A673 (cell line): ENCODE measurements around the gene SLC45A3. TPM values are rescaled to one million over a fixed set of nuclear protein-coding genes. Genes with fewer than 3 reads are reported as not detected.

Source experiments
- BruUV-seq: library from RNA; stranded (reverse); fragments of 400-500 nt; replicated peaks from 2 replicates; lab custom pipeline; 2021; lab: Mats Ljungman, UMichigan
- CTCF ChIA-PET: fragments of 300-600 bp; sonication (Branson Sonifier 250); formaldehyde crosslinking; loops from one replicate; lab custom pipeline; 2022; ENCODE audit warnings: antibody characterized with exemption; lab: Charles Lee
- POLR2A ChIA-PET: fragments of 300-600 bp; sonication (Branson Sonifier 250); formaldehyde crosslinking; loops from one replicate; lab custom pipeline; 2022; ENCODE audit warnings: antibody characterized with exemption; ENCODE audit not compliant: low non-redundant PET; lab: Charles Lee
- DNase-seq: peaks from one replicate; pipeline ENCODE4 v3.0.0-alpha.2; 2015; ENCODE audit warnings: low spot score
- H3K27ac ChIP-seq: fragments of 200-600 bp; sonication (generic); 2 replicates; pipeline ENCODE4 v1.5.1; 2016; ENCODE audit warnings: mixed run types, low read depth, mild to moderate bottlenecking, mixed read lengths, antibody characterized with exemption, low read length; ENCODE audit not compliant: poor library complexity, severe bottlenecking
- H3K27me3 ChIP-seq: fragments of 200-600 bp; sonication (generic); replicated peaks from 2 replicates; pipeline ENCODE4 v1.6.1; 2017; ENCODE audit warnings: mixed run types, low read depth, mild to moderate bottlenecking, mixed read lengths, antibody characterized with exemption, low read length; ENCODE audit not compliant: insufficient read depth, poor library complexity
- H3K36me3 ChIP-seq: fragments of 200-600 bp; sonication (generic); 2 replicates; pipeline ENCODE4 v1.6.1; 2016; ENCODE audit warnings: mixed run types, mild to moderate bottlenecking, mixed read lengths, antibody characterized with exemption, low read length; ENCODE audit not compliant: insufficient read depth, poor library complexity, severe bottlenecking
- H3K4me1 ChIP-seq: fragments of 200-600 bp; sonication (generic); 2 replicates; pipeline ENCODE4 v1.6.1; 2017; ENCODE audit warnings: mixed run types, mild to moderate bottlenecking, mixed read lengths, antibody characterized with exemption, low read length; ENCODE audit not compliant: insufficient read depth, poor library complexity, severe bottlenecking
- H3K4me3 ChIP-seq: fragments of 200-600 bp; sonication (generic); 2 replicates; pipeline ENCODE4 v1.5.1; 2016; ENCODE audit warnings: low read depth, mixed run types, mild to moderate bottlenecking, mixed read lengths, low read length; ENCODE audit not compliant: poor library complexity, severe bottlenecking
- H3K9me3 ChIP-seq: fragments of 200-600 bp; sonication (generic); 2 replicates; pipeline ENCODE4 v1.6.1; 2016; ENCODE audit warnings: mixed run types, low read depth, mild to moderate bottlenecking, mixed read lengths, antibody characterized with exemption, low read length; ENCODE audit not compliant: poor library complexity, severe bottlenecking
- EZH2 ChIP-seq: fragments of 200-600 bp; sonication (generic); IDR thresholded peaks from 2 replicates; pipeline ENCODE4 v1.6.1; 2017; ENCODE audit warnings: borderline replicate concordance, low read depth, mild to moderate bottlenecking, mixed read lengths, antibody characterized with exemption, low read length; ENCODE audit not compliant: poor library complexity, severe bottlenecking
- intact Hi-C: fragments of 100-400 bp; cut with micrococcal nuclease; formaldehyde crosslinking; loops from one replicate; pipeline ENCODE4 v1.10.0; 2022; ENCODE audit not compliant: unreplicated experiment
- total RNA-seq: library from RNA; stranded (reverse); gene quantifications from 2 replicates; pipeline ENCODE4 v1.2.3, GENCODE V29; 2021
- TF ChIP-seq, protein P1 (sequence below): fragments of 300-800, 200-600 bp; sonication (generic); conservative IDR thresholded peaks from 2 replicates; pipeline ENCODE4 v1.5.1; 2017; ENCODE audit warnings: low read depth, mild to moderate bottlenecking, antibody characterized with exemption, low read length, moderate library complexity, mixed read lengths

Gene SLC45A3
- total RNA-seq, 1 experiment from 2014 or later: 8.5 TPM

DNA sequence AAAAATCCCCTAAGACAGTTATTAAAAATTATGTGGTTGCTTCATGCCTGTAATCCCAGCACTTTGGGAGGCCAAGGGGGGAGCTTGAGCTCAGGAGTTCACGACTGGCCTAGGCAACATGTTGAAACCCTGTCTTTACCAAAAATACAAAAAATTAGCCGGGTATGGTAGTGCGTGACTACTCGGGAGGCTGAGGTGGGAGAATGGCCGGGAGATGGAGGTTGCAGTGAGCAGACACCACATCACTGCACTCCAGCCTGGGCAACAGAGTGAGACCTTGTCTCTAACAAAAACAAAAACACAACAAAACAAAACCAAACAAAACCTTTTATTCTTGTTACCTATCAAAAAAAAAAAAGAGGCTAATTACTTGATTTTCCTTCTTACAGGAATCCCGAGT, 50.6 kb downstream of the SLC45A3 start:
- Histone ChIP-seq H3K4me1 (peaks cover 7% of the 10 kb centered on the region), H3K9me3 (no peaks in the 10 kb centered on the region), H3K4me3 (peak overlapping the region; percentile 69), H3K36me3 (no peaks in the 10 kb centered on the region), H3K27ac (no peak overlapping the region), H3K27me3 (no peaks in the 10 kb centered on the region)
- intact Hi-C loops: loop anchor here (5.0 to 10.0 kb wide), 2 partner anchors 87 to 235 kb away; no protein-coding TSS in a partner anchor
- no TSS peak for BruUV-seq
- ChIA-PET CTCF (no interaction called here), POLR2A (no interaction called here)
- TF ChIP-seq, protein P1, sequence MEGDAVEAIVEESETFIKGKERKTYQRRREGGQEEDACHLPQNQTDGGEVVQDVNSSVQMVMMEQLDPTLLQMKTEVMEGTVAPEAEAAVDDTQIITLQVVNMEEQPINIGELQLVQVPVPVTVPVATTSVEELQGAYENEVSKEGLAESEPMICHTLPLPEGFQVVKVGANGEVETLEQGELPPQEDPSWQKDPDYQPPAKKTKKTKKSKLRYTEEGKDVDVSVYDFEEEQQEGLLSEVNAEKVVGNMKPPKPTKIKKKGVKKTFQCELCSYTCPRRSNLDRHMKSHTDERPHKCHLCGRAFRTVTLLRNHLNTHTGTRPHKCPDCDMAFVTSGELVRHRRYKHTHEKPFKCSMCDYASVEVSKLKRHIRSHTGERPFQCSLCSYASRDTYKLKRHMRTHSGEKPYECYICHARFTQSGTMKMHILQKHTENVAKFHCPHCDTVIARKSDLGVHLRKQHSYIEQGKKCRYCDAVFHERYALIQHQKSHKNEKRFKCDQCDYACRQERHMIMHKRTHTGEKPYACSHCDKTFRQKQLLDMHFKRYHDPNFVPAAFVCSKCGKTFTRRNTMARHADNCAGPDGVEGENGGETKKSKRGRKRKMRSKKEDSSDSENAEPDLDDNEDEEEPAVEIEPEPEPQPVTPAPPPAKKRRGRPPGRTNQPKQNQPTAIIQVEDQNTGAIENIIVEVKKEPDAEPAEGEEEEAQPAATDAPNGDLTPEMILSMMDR: no peak
- no peak for TF ChIP-seq EZH2
- DNase-seq: no peak

GRCh38 chr1:205627956-205628355, 52.4 kb downstream of the SLC45A3 start:
- Histone ChIP-seq H3K4me3 (no peak overlapping the region), H3K4me1 (peaks cover 7% of the 10 kb centered on the region), H3K9me3 (no peaks in the 10 kb centered on the region), H3K27me3 (no peaks in the 10 kb centered on the region), H3K27ac (no peak overlapping the region), H3K36me3 (peaks cover 3% of the 10 kb centered on the region)
- TF ChIP-seq, protein P1: no peak
- TF ChIP-seq EZH2: no peak
- CTCF ChIA-PET: no interaction called here
- BruUV-seq: no TSS peak
- no peak for DNase-seq
- intact Hi-C loops: no loop called here
- POLR2A ChIA-PET: no interaction called here

GRCh38 chr1:205626216-205626615, 54.1 kb downstream of the SLC45A3 start:
- DNase-seq: no peak
- peaks cover 14% of the 10 kb centered on the region for H3K36me3 ChIP-seq
- BruUV-seq: no TSS peak
- POLR2A ChIA-PET: no interaction called here
- TF ChIP-seq, protein P1: no peak
- TF ChIP-seq EZH2: no peak
- no peak overlapping the region for H3K27ac ChIP-seq
- H3K4me3 ChIP-seq: no peak overlapping the region
- CTCF ChIA-PET: interaction anchor here (0.6 kb wide), 1 partner anchor 40 kb away, joined by 4 read pairs; no protein-coding TSS in a partner anchor
- intact Hi-C loops: no loop called here
- peaks cover 7% of the 10 kb centered on the region for H3K4me1 ChIP-seq
- no peaks in the 10 kb centered on the region for H3K9me3 ChIP-seq
- no peaks in the 10 kb centered on the region for H3K27me3 ChIP-seq
